Measurements from ENCODE around the gene PHKA2.

DNA sequence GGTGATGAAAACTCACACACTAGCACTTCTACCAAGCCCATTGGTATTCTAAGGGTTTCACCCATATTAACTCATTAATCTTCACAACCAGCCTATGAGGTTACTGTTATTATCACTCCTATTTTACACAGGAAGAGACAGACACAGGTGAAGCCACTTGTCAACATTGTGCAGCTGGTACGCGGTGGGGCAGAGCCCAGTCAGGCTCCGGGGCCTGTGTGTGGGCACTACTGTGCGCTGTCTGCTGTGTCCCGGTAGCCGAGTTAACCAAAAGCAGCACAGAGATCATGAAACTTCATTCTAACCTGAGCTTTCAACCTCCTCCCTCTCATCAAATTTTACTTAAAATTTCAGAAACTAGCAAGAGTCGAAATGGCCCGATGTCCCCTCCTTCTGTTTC, 111.3 kb downstream of the PHKA2 start:
- TF ChIP-seq FOXA1 (IDR thresholded peaks at IDR 0.05) (no peak), SP1 (IDR thresholded peaks at IDR 0.05) (no peak), FOXK2 (IDR thresholded peaks at IDR 0.05) (no peak), BHLHE40 (IDR thresholded peaks at IDR 0.05; ENCODE audit: borderline replicate concordance) (no peak), TARDBP (IDR thresholded peaks at IDR 0.05) (no peak), SUZ12 (IDR thresholded peaks at IDR 0.05) (no peak), ZNF384 (IDR thresholded peaks at IDR 0.05) (no peak)
